HCT116 (cell line): ENCODE data around the gene KIF18B. TPM values are rescaled to one million over a fixed set of nuclear protein-coding genes. Genes with fewer than 3 reads are reported as not detected.

ENCODE experiments used
- ATAC-seq: fragments of 200-7000 bp; cut with Tn5 transposase; 2 replicates; pipeline ENCODE4 v1.9.1; 2020; ENCODE audit warnings: mild to moderate bottlenecking, moderate library complexity
- BruUV-seq: library from RNA; stranded (reverse); fragments of 400-500 nt; replicated peaks from 2 replicates; lab custom pipeline; 2021; lab: Mats Ljungman, UMichigan
- CTCF ChIA-PET: fragments of 300-600 bp; sonication (Branson Sonifier 250); formaldehyde crosslinking; loops from one replicate; lab custom pipeline; 2021; ENCODE audit warnings: antibody characterized with exemption; lab: Charles Lee
- POLR2A ChIA-PET: fragments of 300-600, 350-600 bp; sonication (Branson Sonifier 250); formaldehyde crosslinking; loops from one replicate; lab custom pipeline; 2021; ENCODE audit warnings: antibody characterized with exemption; lab: Charles Lee
- RAD21 ChIA-PET, 2 experiments: fragments of 300-600 bp; sonication (Branson Sonifier 250); formaldehyde crosslinking; loops; one replicate each; lab custom pipeline; 2023; ENCODE audit warnings: low total read pairs in 2 of 2; ENCODE audit not compliant: uncharacterized antibody in 2 of 2, unreplicated experiment in 2 of 2, low non-redundant PET in 1 of 2; lab: Charles Lee
- DNase-seq: peaks from one replicate; pipeline ENCODE4 v3.0.0-alpha.2; 2010; ENCODE audit warnings: low read depth, low spot score
- H2AFZ ChIP-seq: fragments of 200-600 bp; shearing (Covaris generic), sonication (generic); 2 replicates; pipeline ENCODE4 v1.6.1; 2017; ENCODE audit warnings: low read depth, mixed run types, mixed read lengths, antibody characterized with exemption, low read length; ENCODE audit not compliant: poor library complexity, severe bottlenecking
- H3K27ac ChIP-seq: 2 replicates; pipeline ENCODE4 v1.5.1; 2012; ENCODE audit warnings: low read depth, low read length
- H3K27me3 ChIP-seq: fragments of 200-600 bp; sonication (generic); 2 replicates; pipeline ENCODE4 v1.6.1; 2016; ENCODE audit warnings: mixed run types, low read length, mixed read lengths; ENCODE audit not compliant: insufficient read depth
- H3K36me3 ChIP-seq, 2 experiments: fragments of 200-500 bp in 1 of 2; fragments of 200-600 bp in 1 of 2; sonication (Bioruptor generic) in 1 of 2; sonication (generic) in 1 of 2; 2 replicates each; pipeline versions ENCODE4 v1.5.1 to v1.6.1; 2014 to 2016; ENCODE audit warnings: low read length in 2 of 2, inconsistent platforms in 1 of 2, mixed read lengths in 1 of 2, mixed run types in 1 of 2; ENCODE audit not compliant: insufficient read depth in 2 of 2, control insufficient read depth in 1 of 2
- H3K4me1 ChIP-seq, 2 experiments: fragments of 200-600 bp in 1 of 2; sonication (generic) in 1 of 2; 2 replicates each; pipeline versions ENCODE4 v1.5.1 to v1.6.1; 2012 to 2017; ENCODE audit warnings: low read length in 2 of 2, inconsistent platforms in 1 of 2, mild to moderate bottlenecking in 1 of 2, mixed read lengths in 1 of 2, mixed run types in 1 of 2, moderate library complexity in 1 of 2; ENCODE audit not compliant: insufficient read depth in 2 of 2, control insufficient read depth in 1 of 2
- H3K4me2 ChIP-seq: fragments of 200-600 bp; sonication (generic); 2 replicates; pipeline ENCODE4 v1.6.1; 2017; ENCODE audit warnings: mixed run types, low read length, mixed read lengths
- H3K4me3 ChIP-seq, 2 experiments: fragments of 200-600 bp in 1 of 2; sonication (generic) in 1 of 2; replicated peaks in 1 of 2; 2 replicates each; pipeline ENCODE4 v1.5.1; 2011 to 2016; ENCODE audit warnings: low read length in 2 of 2, control low read depth in 1 of 2, low read depth in 1 of 2, mild to moderate bottlenecking in 1 of 2, mixed read lengths in 1 of 2, mixed run types in 1 of 2
- H3K79me2 ChIP-seq: fragments of 200-600 bp; sonication (generic); 2 replicates; pipeline ENCODE4 v1.6.1; 2017; ENCODE audit warnings: mild to moderate bottlenecking, mixed run types, low read length, moderate library complexity, mixed read lengths; ENCODE audit not compliant: insufficient read depth
- H3K9ac ChIP-seq: fragments of 200-600 bp; sonication (generic); 2 replicates; pipeline ENCODE4 v1.6.1; 2016; ENCODE audit warnings: low read length, mixed read lengths
- H3K9me2 ChIP-seq: fragments of 200-600 bp; sonication (generic), shearing (Covaris generic); 2 replicates; pipeline ENCODE4 v1.6.1; 2017; ENCODE audit warnings: mixed run types, mild to moderate bottlenecking, moderate library complexity; ENCODE audit not compliant: insufficient read depth
- H3K9me3 ChIP-seq, 2 experiments: fragments of 200-500 bp in 1 of 2; fragments of 200-600 bp in 1 of 2; sonication (Bioruptor generic) in 1 of 2; sonication (generic) in 1 of 2; 2 replicates each; pipeline ENCODE4 v1.6.1; 2014 to 2017; ENCODE audit warnings: low read length in 2 of 2, mixed read lengths in 2 of 2, inconsistent platforms in 1 of 2, low read depth in 1 of 2, mild to moderate bottlenecking in 1 of 2, mixed run types in 1 of 2, moderate library complexity in 1 of 2; ENCODE audit not compliant: control insufficient read depth in 1 of 2, insufficient read depth in 1 of 2
- H4K20me1 ChIP-seq: fragments of 200-600 bp; sonication (generic), shearing (Covaris generic); 2 replicates; pipeline ENCODE4 v1.6.1; 2017; ENCODE audit warnings: mixed run types, mild to moderate bottlenecking, moderate library complexity; ENCODE audit not compliant: insufficient read depth
- CBX3 ChIP-seq: IDR thresholded peaks from 2 replicates; pipeline ENCODE4 v1.6.1; 2012; ENCODE audit warnings: low read depth
- CEBPB ChIP-seq: IDR thresholded peaks from 2 replicates; pipeline ENCODE4 v1.6.1; 2012; ENCODE audit warnings: low read depth
- JUND ChIP-seq: IDR thresholded peaks from 2 replicates; pipeline ENCODE4 v1.6.1; 2012
- MAX ChIP-seq: IDR thresholded peaks from 2 replicates; pipeline ENCODE4 v1.6.1; 2012
- POLR2A ChIP-seq: IDR thresholded peaks from 2 replicates; pipeline ENCODE4 v1.7.0; 2011; ENCODE audit warnings: borderline replicate concordance; ENCODE audit not compliant: insufficient read depth, insufficient read length; ENCODE audit errors: extremely low read depth
- REST ChIP-seq: IDR thresholded peaks from 2 replicates; pipeline ENCODE4 v1.6.1; 2012; ENCODE audit warnings: low read depth
- ZFX ChIP-seq: fragments of 450-650 bp; IDR thresholded peaks from 2 replicates; pipeline ENCODE4 v1.6.1; 2017
- intact Hi-C: fragments of 100-400 bp; cut with micrococcal nuclease; formaldehyde crosslinking; loops from 2 replicates; pipeline ENCODE4 v1.10.0; 2022
- microRNA-seq: library from miRNA; unstranded; fragments of <30 nt; microRNA quantifications from one replicate; pipeline ENCODE4, GENCODE V29; 2016; ENCODE audit warnings: borderline number of aligned reads
- total RNA-seq: library from RNA; stranded (reverse); gene quantifications from one replicate; pipeline ENCODE4 v1.2.1, GENCODE V29; 2021; ENCODE audit not compliant: unreplicated experiment

KIF18B gene
- total RNA-seq, 1 experiment from 2014 or later: 76.4 TPM

DNA sequence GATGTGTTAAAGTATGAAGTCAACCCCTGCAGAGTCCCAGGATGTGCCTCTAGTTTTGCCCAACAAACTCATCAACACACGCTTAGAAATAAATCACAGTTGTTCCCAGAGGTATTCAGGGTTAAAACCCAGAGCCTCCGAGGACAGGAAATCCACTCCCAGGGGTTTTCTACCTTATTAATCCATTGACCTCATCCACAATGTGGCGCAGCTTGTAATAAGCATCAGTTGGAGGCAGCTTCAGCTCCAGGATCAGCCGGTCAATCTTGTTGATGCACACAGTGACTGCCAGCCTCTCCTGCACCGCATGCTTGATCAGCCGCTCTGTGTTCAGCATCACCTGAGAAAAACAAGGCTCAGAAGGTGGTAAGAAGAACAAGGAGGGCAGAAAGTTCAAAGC is 71.8 kb downstream of the KIF18B start:
- Histone ChIP-seq H4K20me1 (no peaks in the 10 kb centered on the region), H3K9ac (no peak overlapping the region), H3K27me3 (no peaks in the 10 kb centered on the region), H3K4me3 (no peak overlapping the region), H3K79me2 (peaks cover 19% of the 10 kb centered on the region), H3K27ac (no peak overlapping the region), H3K9me3 (no peaks in the 10 kb centered on the region), H3K4me2 (no peak overlapping the region), H3K4me1 (no peaks in the 10 kb centered on the region), H3K36me3 (peaks cover 51 to 64% of the 10 kb centered on the region in 2 experiments; a peak in 3 of 4 replicates), H2AFZ (no peak overlapping the region), H3K9me2 (no peaks in the 10 kb centered on the region)
- DNase-seq (no peak), ATAC-seq (no peak)
- BruUV-seq: no TSS peak
- TF ChIP-seq ZFX: no peak
- no peak for TF ChIP-seq CBX3
- no peak for TF ChIP-seq CEBPB
- no peak for TF ChIP-seq MAX
- TF ChIP-seq REST: no peak
- TF ChIP-seq POLR2A: no peak
- TF ChIP-seq JUND: no peak
- ChIA-PET POLR2A (no interaction called here), CTCF (interaction anchor here (0.9 kb wide), 1 partner anchor 100 kb away, joined by 3 read pairs; no protein-coding TSS in a partner anchor), RAD21 (no interaction called here)
- intact Hi-C loops: no loop called here

Small RNAs within 50 kb of the gene (microRNA-seq; reads per million reads assigned to microRNA genes)
- 6.8 reads per million, percentile 17 among the genes with 10 or more reads in this experiment for gene MIR6783

Other genes with a start within 250 kb of the KIF18B start
- 26.1 TPM for gene DBF4B, start 239.1 kb downstream of the KIF18B start, total RNA-seq
- 7.7 TPM for gene ADAM11, start 188.8 kb downstream of the KIF18B start, total RNA-seq
- 62.4 TPM for gene GJC1, start 117.5 kb downstream of the KIF18B start, total RNA-seq
- not detected for gene HIGD1B, start 99.9 kb downstream of the KIF18B start, total RNA-seq
- 150 TPM for gene EFTUD2, start 48.3 kb downstream of the KIF18B start, total RNA-seq
- gene GFAP, start 32.3 kb downstream of the KIF18B start, total RNA-seq: not detected
- gene C1QL1, start 20.5 kb upstream of the KIF18B start, total RNA-seq: 3.5 TPM
- gene DCAKD, start 103.9 kb upstream of the KIF18B start, total RNA-seq: 31.9 TPM
- gene NMT1, start 113.5 kb upstream of the KIF18B start, total RNA-seq: 173 TPM
- 197 TPM for gene PLCD3, start 184.7 kb upstream of the KIF18B start, total RNA-seq
- gene ACBD4, start 187.9 kb upstream of the KIF18B start, total RNA-seq: 13.6 TPM
- gene HEXIM1, start 200.7 kb upstream of the KIF18B start, total RNA-seq: 58.0 TPM
- 13.5 TPM for gene HEXIM2, start 214.1 kb upstream of the KIF18B start, total RNA-seq